ENCODE results near the gene VEZT.

- TF ChIP-seq CTCF (IDR thresholded peaks at IDR 0.05) = no peak
- no peak for TF ChIP-seq POLR2A (IDR thresholded peaks at IDR 0.05)
- no peak for TF ChIP-seq EP300 (IDR thresholded peaks at IDR 0.05)
Observed at GRCh38 chr12:95218150-95219133, 835 bp downstream of the VEZT start.

Data from tibial nerve (tissue), 4 donors.